Liver (tissue), 9 donors: Measurements from ENCODE around the gene HCK. TPM values are rescaled to one million over a fixed set of nuclear protein-coding genes. Genes with fewer than 3 reads are reported as not detected.

ENCODE experiments used
- DNase-seq: peaks from one replicate; pipeline ENCODE4 v3.0.0-alpha.2; 2017; ENCODE audit warnings: low spot score
- H3K27ac ChIP-seq, 2 donors: one replicate each; pipeline ENCODE4 v1.7.0; 2013; ENCODE audit warnings: inconsistent platforms in 2 of 2, low read length in 2 of 2, control low read depth in 1 of 2, low read depth in 1 of 2, mild to moderate bottlenecking in 1 of 2
- H3K27me3 ChIP-seq, 4 donors: one replicate each; pipeline versions ENCODE4 v1.6.1 to v1.7.0; 2013; ENCODE audit warnings: low read length in 3 of 4, inconsistent platforms in 1 of 4, mild to moderate bottlenecking in 1 of 4, moderate library complexity in 1 of 4; ENCODE audit not compliant: control insufficient read depth in 4 of 4, insufficient read depth in 4 of 4
- H3K36me3 ChIP-seq, 4 donors: one replicate each; pipeline versions ENCODE4 v1.6.1 to v1.7.0; 2013; ENCODE audit warnings: low read length in 3 of 4, mild to moderate bottlenecking in 3 of 4, low read depth in 1 of 4, moderate library complexity in 1 of 4; ENCODE audit not compliant: control insufficient read depth in 4 of 4, insufficient read depth in 3 of 4
- H3K4me1 ChIP-seq, 4 donors: one replicate each; pipeline versions ENCODE4 v1.6.1 to v1.7.0; 2013; ENCODE audit warnings: low read length in 3 of 4, mild to moderate bottlenecking in 3 of 4, moderate library complexity in 1 of 4; ENCODE audit not compliant: control insufficient read depth in 4 of 4, insufficient read depth in 4 of 4
- H3K4me3 ChIP-seq, 3 donors: one replicate each; pipeline versions ENCODE4 v1.6.1 to v1.7.0; 2013; ENCODE audit warnings: low read length in 3 of 3, control low read depth in 1 of 3, low read depth in 1 of 3, mild to moderate bottlenecking in 1 of 3
- H3K9ac ChIP-seq, 2 donors: one replicate each; pipeline ENCODE4 v1.7.0; 2013; ENCODE audit warnings: low read length in 2 of 2, mild to moderate bottlenecking in 2 of 2, moderate library complexity in 2 of 2, control low read depth in 1 of 2, low read depth in 1 of 2
- H3K9me3 ChIP-seq, 4 donors: one replicate each; pipeline versions ENCODE4 v1.6.1 to v1.7.0; 2013; ENCODE audit warnings: low read length in 3 of 4; ENCODE audit not compliant: control insufficient read depth in 4 of 4
- HNF4G ChIP-seq: IDR thresholded peaks from 2 replicates; pipeline ENCODE4 v1.6.1; 2016; ENCODE audit warnings: antibody characterized with exemption
- NR2F2 ChIP-seq: IDR thresholded peaks from 2 replicates; pipeline ENCODE4 v1.6.1; 2016; ENCODE audit warnings: antibody characterized with exemption
- RXRA ChIP-seq, 2 donors: IDR thresholded peaks; 2 replicates each; pipeline ENCODE4 v1.6.1; 2017 to 2018; ENCODE audit warnings: antibody characterized with exemption in 2 of 2, mild to moderate bottlenecking in 1 of 2
- YY1 ChIP-seq: IDR thresholded peaks from 2 replicates; pipeline ENCODE4 v1.6.1; 2016; ENCODE audit warnings: antibody characterized with exemption, mild to moderate bottlenecking
- WGBS: extraction: QIAGEN DNeasy Blood & Tissue Kit; methylation state at CpG from one replicate; pipeline ENCODE4 v1.1.7; 2013; 5-methylcytosine and 5-hydroxymethylcytosine counted together
- polyA plus RNA-seq, 2 donors: library from polyadenylated mRNA; stranded (reverse) in 1 of 2; unstranded in 1 of 2; fragments of 200-250 nt in 1 of 2; fragments of >200 nt in 1 of 2; fragmentation: Nextera tagmentation in 1 of 2; extraction: Ambion mirVana in 1 of 2; gene quantifications; one replicate each; pipeline versions ENCODE4 v1.2.1 to v1.2.3, GENCODE V29; 2013 to 2015
- total RNA-seq, 2 donors: library from RNA; depleted of rRNA; stranded (reverse); fragments of >200 nt; gene quantifications; one replicate each; pipeline ENCODE4 v1.2.3, GENCODE V29; 2014
- TF ChIP-seq, protein P1 (sequence below): fragments of 150-350 bp; IDR thresholded peaks from 2 replicates; pipeline ENCODE4 v1.5.1; 2017; ENCODE audit warnings: improper control_type of control experiment, low read depth, low read length; ENCODE audit not compliant: missing input control
- TF ChIP-seq, protein P2 (sequence below): IDR thresholded peaks from 2 replicates; pipeline ENCODE4 v1.6.1; 2016; ENCODE audit warnings: antibody characterized with exemption
- TF ChIP-seq, protein P3 (sequence below): IDR thresholded peaks from 2 replicates; pipeline ENCODE4 v1.6.1; 2016; ENCODE audit warnings: antibody characterized with exemption, mild to moderate bottlenecking
- TF ChIP-seq, protein P4 (sequence below): IDR thresholded peaks from 2 replicates; pipeline ENCODE4 v1.6.1; 2016; ENCODE audit warnings: antibody characterized with exemption
- donor health status: healthy.
- donor health status: healthy.
- donor health status: healthy.
- donor health status: healthy.
- donor health status: healthy.

HCK gene
- total and polyA plus RNA-seq, 4 donors, result 1.8 to 20.6 (median 10.2) TPM

DNA sequence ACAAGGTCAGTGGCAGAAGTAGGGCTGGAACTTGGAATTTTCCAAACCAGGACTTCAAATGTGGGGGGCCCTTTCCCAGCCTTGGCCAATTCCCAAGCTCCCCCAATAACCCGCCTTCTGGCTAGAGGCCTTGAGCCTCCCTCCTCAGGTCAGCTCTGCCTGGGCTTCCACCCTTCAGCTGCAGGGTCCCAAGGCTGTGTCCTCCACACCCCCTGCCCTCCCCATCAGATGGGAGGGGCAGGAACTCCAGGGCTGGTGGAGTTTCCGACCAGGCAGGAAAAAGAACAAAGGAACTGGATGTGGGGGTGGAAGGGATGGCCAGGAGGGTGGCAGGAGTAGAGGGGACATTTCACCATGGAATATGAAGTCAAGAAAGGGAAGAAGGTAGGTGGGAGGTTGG is 41.9 kb upstream of the HCK start, which contains the start of gene CCM2L:
CCM2L (plus strand) TSS at position 338 of the 400 bp plus-strand sequence; CDS start at position 355, 17 bp downstream.
- TF ChIP-seq, protein P1, sequence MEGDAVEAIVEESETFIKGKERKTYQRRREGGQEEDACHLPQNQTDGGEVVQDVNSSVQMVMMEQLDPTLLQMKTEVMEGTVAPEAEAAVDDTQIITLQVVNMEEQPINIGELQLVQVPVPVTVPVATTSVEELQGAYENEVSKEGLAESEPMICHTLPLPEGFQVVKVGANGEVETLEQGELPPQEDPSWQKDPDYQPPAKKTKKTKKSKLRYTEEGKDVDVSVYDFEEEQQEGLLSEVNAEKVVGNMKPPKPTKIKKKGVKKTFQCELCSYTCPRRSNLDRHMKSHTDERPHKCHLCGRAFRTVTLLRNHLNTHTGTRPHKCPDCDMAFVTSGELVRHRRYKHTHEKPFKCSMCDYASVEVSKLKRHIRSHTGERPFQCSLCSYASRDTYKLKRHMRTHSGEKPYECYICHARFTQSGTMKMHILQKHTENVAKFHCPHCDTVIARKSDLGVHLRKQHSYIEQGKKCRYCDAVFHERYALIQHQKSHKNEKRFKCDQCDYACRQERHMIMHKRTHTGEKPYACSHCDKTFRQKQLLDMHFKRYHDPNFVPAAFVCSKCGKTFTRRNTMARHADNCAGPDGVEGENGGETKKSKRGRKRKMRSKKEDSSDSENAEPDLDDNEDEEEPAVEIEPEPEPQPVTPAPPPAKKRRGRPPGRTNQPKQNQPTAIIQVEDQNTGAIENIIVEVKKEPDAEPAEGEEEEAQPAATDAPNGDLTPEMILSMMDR, result no peak
- peak; percentile 79 for TF ChIP-seq NR2F2
- Histone ChIP-seq H3K27ac (no peak within 1 kb of the TSS), H3K4me3 (no peak within 1 kb of the TSS), H3K9ac (no peak within 1 kb of the TSS), H3K36me3 (no peaks in the 10 kb centered on the region), H3K27me3 (peaks cover 0 to 2% (median 0%) of the 10 kb centered on the region in 4 donors), H3K4me1 (peaks cover 0 to 2% (median 0%) of the 10 kb centered on the region in 4 donors), H3K9me3 (no peaks in the 10 kb centered on the region)
- DNase-seq, result no peak
- WGBS, result 52% methylated on average over 2 of the region's 2 CpGs

DNA sequence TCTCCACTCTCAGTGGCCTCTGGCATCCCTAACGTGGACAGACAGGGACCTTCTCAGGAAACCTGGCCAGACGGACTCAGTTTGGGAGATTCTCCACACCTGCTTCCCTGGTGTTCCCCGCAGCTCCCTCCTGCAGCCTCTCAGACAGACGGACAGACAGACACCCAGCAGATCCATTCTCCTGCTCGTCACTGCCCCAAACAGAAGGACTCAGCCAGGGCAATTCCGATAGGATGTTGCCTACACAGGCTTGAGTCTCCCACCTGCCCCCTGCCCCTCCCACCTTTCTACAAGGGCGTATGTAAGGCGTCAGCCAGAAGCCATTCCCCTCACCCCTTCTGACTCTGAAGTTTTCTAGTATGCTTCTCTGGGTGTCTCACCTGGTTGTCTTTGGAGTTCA is 41.4 kb upstream of the HCK start:
- no peaks in the 10 kb centered on the region for H3K36me3 ChIP-seq
- no peak overlapping the region for H3K4me3 ChIP-seq
- H3K4me1 ChIP-seq, result peaks cover 0 to 2% (median 0%) of the 10 kb centered on the region in 4 donors
- WGBS, result 30% methylated on average over 8 of the region's 8 CpGs
- H3K27me3 ChIP-seq, result peaks cover 0 to 2% (median 0%) of the 10 kb centered on the region in 4 donors
- DNase-seq, result no peak
- H3K9ac ChIP-seq, result no peak overlapping the region
- no peaks in the 10 kb centered on the region for H3K9me3 ChIP-seq
- TF ChIP-seq RXRA (IDR thresholded peaks at IDR 0.05), result no peak
- TF ChIP-seq, protein P2, sequence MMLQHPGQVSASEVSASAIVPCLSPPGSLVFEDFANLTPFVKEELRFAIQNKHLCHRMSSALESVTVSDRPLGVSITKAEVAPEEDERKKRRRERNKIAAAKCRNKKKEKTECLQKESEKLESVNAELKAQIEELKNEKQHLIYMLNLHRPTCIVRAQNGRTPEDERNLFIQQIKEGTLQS, result no peak
- TF ChIP-seq, protein P3, sequence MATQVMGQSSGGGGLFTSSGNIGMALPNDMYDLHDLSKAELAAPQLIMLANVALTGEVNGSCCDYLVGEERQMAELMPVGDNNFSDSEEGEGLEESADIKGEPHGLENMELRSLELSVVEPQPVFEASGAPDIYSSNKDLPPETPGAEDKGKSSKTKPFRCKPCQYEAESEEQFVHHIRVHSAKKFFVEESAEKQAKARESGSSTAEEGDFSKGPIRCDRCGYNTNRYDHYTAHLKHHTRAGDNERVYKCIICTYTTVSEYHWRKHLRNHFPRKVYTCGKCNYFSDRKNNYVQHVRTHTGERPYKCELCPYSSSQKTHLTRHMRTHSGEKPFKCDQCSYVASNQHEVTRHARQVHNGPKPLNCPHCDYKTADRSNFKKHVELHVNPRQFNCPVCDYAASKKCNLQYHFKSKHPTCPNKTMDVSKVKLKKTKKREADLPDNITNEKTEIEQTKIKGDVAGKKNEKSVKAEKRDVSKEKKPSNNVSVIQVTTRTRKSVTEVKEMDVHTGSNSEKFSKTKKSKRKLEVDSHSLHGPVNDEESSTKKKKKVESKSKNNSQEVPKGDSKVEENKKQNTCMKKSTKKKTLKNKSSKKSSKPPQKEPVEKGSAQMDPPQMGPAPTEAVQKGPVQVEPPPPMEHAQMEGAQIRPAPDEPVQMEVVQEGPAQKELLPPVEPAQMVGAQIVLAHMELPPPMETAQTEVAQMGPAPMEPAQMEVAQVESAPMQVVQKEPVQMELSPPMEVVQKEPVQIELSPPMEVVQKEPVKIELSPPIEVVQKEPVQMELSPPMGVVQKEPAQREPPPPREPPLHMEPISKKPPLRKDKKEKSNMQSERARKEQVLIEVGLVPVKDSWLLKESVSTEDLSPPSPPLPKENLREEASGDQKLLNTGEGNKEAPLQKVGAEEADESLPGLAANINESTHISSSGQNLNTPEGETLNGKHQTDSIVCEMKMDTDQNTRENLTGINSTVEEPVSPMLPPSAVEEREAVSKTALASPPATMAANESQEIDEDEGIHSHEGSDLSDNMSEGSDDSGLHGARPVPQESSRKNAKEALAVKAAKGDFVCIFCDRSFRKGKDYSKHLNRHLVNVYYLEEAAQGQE, result no peak
- no peak for TF ChIP-seq HNF4G
- TF ChIP-seq, protein P4, sequence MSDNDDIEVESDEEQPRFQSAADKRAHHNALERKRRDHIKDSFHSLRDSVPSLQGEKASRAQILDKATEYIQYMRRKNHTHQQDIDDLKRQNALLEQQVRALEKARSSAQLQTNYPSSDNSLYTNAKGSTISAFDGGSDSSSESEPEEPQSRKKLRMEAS, result no peak
- TF ChIP-seq YY1, result no peak
- TF ChIP-seq, protein P1, result no peak
- no peak overlapping the region for H3K27ac ChIP-seq
